ENCODE results near the gene LILRB1.

GRCh38 chr19:54614726-54615125 lies 15.6 kb upstream of the LILRB1 start:
- no peak for TF ChIP-seq POLR2A (IDR thresholded peaks at IDR 0.05; ENCODE audit: low read depth, low read length)
- no peak for TF ChIP-seq CTCF (IDR thresholded peaks at IDR 0.05; ENCODE audit: extremely low read depth in 1 of 2, insufficient read depth in 1 of 2, low read depth in 1 of 2, low read length in 2 of 2)
- no peak for TF ChIP-seq POLR2AphosphoS5 (IDR thresholded peaks at IDR 0.05; ENCODE audit: insufficient read depth, low read depth, low read length)
- TF ChIP-seq MAX (IDR thresholded peaks at IDR 0.05; ENCODE audit: insufficient read depth, insufficient read length), result no peak
- no peak for TF ChIP-seq EZH2 (IDR thresholded peaks at IDR 0.05; ENCODE audit: borderline replicate concordance, low read depth, low read length, severe bottlenecking)
- TF ChIP-seq JUN (IDR thresholded peaks at IDR 0.05; ENCODE audit: borderline replicate concordance, insufficient read depth, insufficient read length, low read depth), result no peak
